Cardiac muscle cell (in vitro differentiated cells and primary cell): ENCODE data around the gene RTCA. TPM values are rescaled to one million over a fixed set of nuclear protein-coding genes. Genes with fewer than 3 reads are reported as not detected.

Experiments
- DNase-seq, 2 donors: peaks; one replicate each; pipeline versions ENCODE4 v3.0.0 to v3.0.0-alpha.2; 2010 to 2017; ENCODE audit warnings: low read depth in 1 of 2, low spot score in 1 of 2
- H3K27ac ChIP-seq: fragments of 200-600 bp; sonication (generic); 2 replicates; pipeline ENCODE4 v1.5.1; 2016
- H3K27me3 ChIP-seq: fragments of 200-600 bp; sonication (generic); 2 replicates; pipeline ENCODE4 v1.6.0; 2016; ENCODE audit warnings: control low read depth
- H3K36me3 ChIP-seq: fragments of 200-600 bp; sonication (generic); 2 replicates; pipeline ENCODE4 v1.5.1; 2016; ENCODE audit warnings: control low read depth
- H3K4me1 ChIP-seq: fragments of 200-600 bp; sonication (generic); 2 replicates; pipeline ENCODE4 v1.8.1; 2017; ENCODE audit warnings: low read depth, mild to moderate bottlenecking, mixed run types
- H3K4me3 ChIP-seq: fragments of 200-600 bp; sonication (generic); 2 replicates; pipeline ENCODE4 v1.5.1; 2016; ENCODE audit warnings: mild to moderate bottlenecking
- H3K9me3 ChIP-seq: fragments of 200-600 bp; sonication (generic); 2 replicates; pipeline ENCODE4 v1.5.1; 2017; ENCODE audit warnings: low read depth, mild to moderate bottlenecking, control low read depth
- CTCF ChIP-seq: IDR thresholded peaks from 2 replicates; pipeline ENCODE4 v1.5.1; 2012; ENCODE audit warnings: low read depth, mild to moderate bottlenecking, low read length
- polyA plus RNA-seq: library from polyadenylated mRNA; unstranded; fragments of >200 nt; fragmentation: Nextera tagmentation; extraction: Ambion mirVana; gene quantifications from 2 replicates; pipeline ENCODE4 v1.2.1, GENCODE V29; 2016
- total RNA-seq: library from RNA; depleted of rRNA; stranded (reverse); fragments of >200 nt; gene quantifications from 2 replicates; pipeline ENCODE4 v1.2.3, GENCODE V29; 2016

RTCA gene
- total and polyA plus RNA-seq, 2 experiments from 2014 or later: 36.1 to 40.5 TPM

- H3K4me3 ChIP-seq: no peak overlapping the region
Measured at GRCh38 chr1:100300691-100301090, 34.7 kb downstream of the RTCA start.

GRCh38 chr1:100302739-100303138, 36.7 kb downstream of the RTCA start:
- no peaks in the 10 kb centered on the region for H3K36me3 ChIP-seq
- H3K9me3 ChIP-seq: no peaks in the 10 kb centered on the region
- H3K27me3 ChIP-seq: no peaks in the 10 kb centered on the region
- H3K27ac ChIP-seq: no peak overlapping the region
- H3K4me1 ChIP-seq: no peaks in the 10 kb centered on the region
- no peak for DNase-seq
- TF ChIP-seq CTCF: no peak
- H3K4me3 ChIP-seq: no peak overlapping the region

More at GRCh38 chr1:100300691-100301090, 34.7 kb downstream of the RTCA start:
- Histone ChIP-seq H3K27ac (no peak overlapping the region), H3K9me3 (no peaks in the 10 kb centered on the region), H3K4me1 (no peaks in the 10 kb centered on the region), H3K27me3 (no peaks in the 10 kb centered on the region), H3K36me3 (no peaks in the 10 kb centered on the region)
- no peak for DNase-seq
- TF ChIP-seq CTCF: no peak

- Histone ChIP-seq H3K27ac (no peak overlapping the region), H3K36me3 (no peaks in the 10 kb centered on the region), H3K4me3 (no peak overlapping the region), H3K9me3 (no peaks in the 10 kb centered on the region), H3K4me1 (no peaks in the 10 kb centered on the region), H3K27me3 (no peaks in the 10 kb centered on the region)
- no peak for DNase-seq
- no peak for TF ChIP-seq CTCF
Measured at GRCh38 chr1:100304227-100304626, 38.2 kb downstream of the RTCA start.

GRCh38 chr1:100304921-100305320, 38.9 kb downstream of the RTCA start:
- H3K27me3 ChIP-seq: no peaks in the 10 kb centered on the region
- DNase-seq: no peak
- H3K9me3 ChIP-seq: no peaks in the 10 kb centered on the region
- no peak overlapping the region for H3K27ac ChIP-seq
- no peaks in the 10 kb centered on the region for H3K4me1 ChIP-seq
- TF ChIP-seq CTCF: no peak
- H3K4me3 ChIP-seq: no peak overlapping the region
- H3K36me3 ChIP-seq: no peaks in the 10 kb centered on the region

GRCh38 chr1:100305954-100306353, 39.9 kb downstream of the RTCA start:
- no peak for DNase-seq
- no peak overlapping the region for H3K4me3 ChIP-seq
- H3K27ac ChIP-seq: no peak overlapping the region
- H3K36me3 ChIP-seq: no peaks in the 10 kb centered on the region
- no peak for TF ChIP-seq CTCF
- no peaks in the 10 kb centered on the region for H3K4me1 ChIP-seq
- no peaks in the 10 kb centered on the region for H3K27me3 ChIP-seq
- H3K9me3 ChIP-seq: no peaks in the 10 kb centered on the region
